ENCODE results near the gene GTF2IRD2.
"Not testable (repeated sequence)": the region's sequence is repeated elsewhere in the genome, so short reads cannot be mapped to it uniquely, and the experiment has no call there.

GTF2IRD2 gene

GRCh38 chr7:74783595-74783994, 67.8 kb downstream of the GTF2IRD2 start:
- DNase-seq = not testable (repeated sequence)

- not testable (repeated sequence) for DNase-seq
These were observed 69.7 kb downstream of the GTF2IRD2 start for GRCh38 chr7:74781746-74782145.

- not testable (repeated sequence) for DNase-seq
These were observed 72.4 kb downstream of the GTF2IRD2 start for GRCh38 chr7:74779053-74779452.

GRCh38 chr7:74775111-74775510, 76.3 kb downstream of the GTF2IRD2 start:
- not testable (repeated sequence) for DNase-seq

- DNase-seq = not testable (repeated sequence)
These were observed 77.3 kb downstream of the GTF2IRD2 start, which contains the start of gene NCF1 for GRCh38 chr7:74773760-74774750. Gene NCF1 (plus strand): TSS chr7:74774011. CDS start chr7:74774032, 21 bp downstream.

DNA sequence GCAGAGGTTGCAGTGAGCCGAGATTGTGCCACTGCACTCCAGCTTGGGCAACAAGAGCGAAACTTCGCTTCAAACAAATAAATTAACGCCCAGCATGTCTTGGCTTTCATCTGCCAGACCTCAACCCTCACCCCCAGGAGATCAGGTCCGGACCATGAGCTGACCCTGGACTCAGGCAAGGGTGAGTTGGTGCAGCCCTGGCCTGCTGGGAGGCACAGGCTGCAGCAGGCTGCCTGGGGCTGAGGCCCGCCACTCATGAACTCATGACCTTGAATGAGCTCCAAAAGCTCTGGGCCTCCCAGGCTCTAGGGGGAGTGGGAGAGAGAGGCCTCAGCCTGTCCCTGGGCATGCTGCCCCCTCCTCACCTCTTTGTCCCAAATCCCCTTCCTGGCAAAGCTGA, 79.3 kb downstream of the GTF2IRD2 start:
- DNase-seq = not testable (repeated sequence)

GRCh38 chr7:74770062-74770461, 81.3 kb downstream of the GTF2IRD2 start:
- not testable (repeated sequence) for DNase-seq

DNA sequence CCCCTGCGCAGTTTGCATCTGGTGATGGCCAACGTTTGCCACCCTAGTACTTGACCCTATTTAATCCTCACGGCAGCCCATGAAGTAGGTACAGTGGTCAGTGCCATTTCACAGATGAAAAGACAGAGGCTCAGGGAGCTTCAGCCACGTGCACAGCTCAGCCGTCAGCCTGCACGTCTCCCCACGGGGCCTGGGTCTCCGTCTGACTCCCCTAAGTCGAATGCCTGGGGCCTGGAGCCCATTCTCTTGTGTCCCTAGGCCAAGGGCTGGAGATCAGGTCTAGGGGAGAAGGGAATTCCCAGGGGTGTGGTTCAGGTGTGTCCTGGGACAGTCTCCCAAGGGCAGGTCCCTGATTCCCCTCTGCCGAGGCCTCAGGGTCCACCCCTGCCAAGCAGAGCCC, 84.4 kb downstream of the GTF2IRD2 start:
- not testable (repeated sequence) for DNase-seq

DNA sequence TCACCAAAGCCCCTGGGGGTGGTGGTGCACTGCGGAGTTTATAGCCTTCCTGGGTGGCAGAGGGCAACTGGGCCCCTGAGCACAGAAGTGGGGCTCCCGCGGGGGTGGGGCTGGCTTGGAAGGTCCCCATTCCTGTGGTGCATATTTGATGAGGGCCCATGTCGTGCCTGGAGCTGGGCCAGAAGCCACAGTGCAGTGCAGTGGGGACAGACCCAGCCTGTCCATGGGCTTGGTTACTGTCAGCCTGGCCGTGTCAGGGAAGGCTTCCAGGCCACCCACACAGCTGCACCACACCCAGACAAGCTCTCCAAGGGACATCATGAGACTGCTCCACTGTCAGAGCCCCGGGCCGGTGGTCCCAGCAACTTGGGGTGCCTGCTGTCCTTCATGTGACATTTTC, 84.9 kb downstream of the GTF2IRD2 start:
- DNase-seq = not testable (repeated sequence)

GRCh38 chr7:74765205-74765918, 86.0 kb downstream of the GTF2IRD2 start:
- not testable (repeated sequence) for DNase-seq

DNA sequence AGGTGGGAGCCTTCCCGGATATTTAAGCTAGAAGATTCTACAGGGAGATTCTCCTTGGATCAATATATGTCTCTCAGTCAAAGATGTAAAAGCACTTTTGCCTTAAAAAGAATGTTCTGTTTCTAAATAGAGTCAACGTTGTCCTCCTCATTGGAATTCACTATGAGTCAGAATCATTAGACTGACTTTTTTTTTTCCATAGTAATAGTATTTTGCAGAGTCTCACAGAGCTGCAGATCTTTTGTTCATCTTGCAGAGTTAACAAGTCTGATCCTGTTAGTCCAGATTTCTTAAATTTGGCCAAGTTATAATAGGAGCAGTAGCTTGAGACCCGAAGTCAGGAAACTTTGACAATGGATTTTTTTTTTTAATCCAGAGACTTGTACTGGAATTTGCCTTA, 92.4 kb downstream of the GTF2IRD2 start:
- DNase-seq = not testable (repeated sequence)

GRCh38 chr7:74758268-74758667, 93.1 kb downstream of the GTF2IRD2 start:
- DNase-seq = not testable (repeated sequence)

GRCh38 chr7:74756673-74757072, 94.7 kb downstream of the GTF2IRD2 start:
- DNase-seq = not testable (repeated sequence)

DNA sequence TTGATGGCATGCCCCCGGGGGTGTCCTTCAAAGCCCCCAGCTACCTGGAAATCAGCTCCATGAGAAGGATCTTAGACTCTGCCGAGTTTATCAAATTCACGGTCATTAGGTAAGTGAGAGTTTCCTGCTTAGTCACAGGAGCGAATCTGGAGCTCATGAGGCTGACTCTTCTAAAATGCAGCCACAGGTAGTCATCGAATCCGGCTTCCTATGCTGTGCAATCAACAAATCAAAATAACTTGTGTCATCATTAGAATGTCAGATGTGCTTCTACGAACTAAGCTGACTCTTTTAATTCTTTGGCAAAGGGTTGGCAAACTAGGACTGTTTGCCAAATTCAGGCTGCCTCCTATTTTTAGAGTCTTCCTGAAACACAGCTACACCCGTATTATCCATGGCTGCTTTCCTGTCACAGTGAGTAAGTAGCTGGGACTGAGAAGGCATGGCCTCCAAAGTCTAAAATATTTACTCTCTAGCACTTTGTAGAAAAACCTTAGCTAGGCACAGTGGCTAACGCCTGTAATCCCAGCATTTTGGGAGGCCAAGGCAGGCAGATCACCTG, 97.4 kb downstream of the GTF2IRD2 start:
- DNase-seq = not testable (repeated sequence)
